Testis (tissue), 2 donors: ENCODE results near the gene ITPA.

Experiments used
- POLR2A ChIP-seq: fragments of 450-650 bp; IDR thresholded peaks from one replicate; pipeline ENCODE4 v1.6.1; 2017; ENCODE audit warnings: antibody characterized with exemption, mild to moderate bottlenecking, moderate library complexity
- TF ChIP-seq, protein P1 (sequence below), 3 experiments: fragments of 450-650 bp in 2 of 3; fragments of 200-600 bp in 1 of 3; sonication (generic) in 1 of 3; IDR thresholded peaks; one replicate each; pipeline ENCODE4 v1.5.1; 2016 to 2019; ENCODE audit warnings: antibody characterized with exemption in 3 of 3, mild to moderate bottlenecking in 2 of 3, moderate library complexity in 1 of 3

DNA sequence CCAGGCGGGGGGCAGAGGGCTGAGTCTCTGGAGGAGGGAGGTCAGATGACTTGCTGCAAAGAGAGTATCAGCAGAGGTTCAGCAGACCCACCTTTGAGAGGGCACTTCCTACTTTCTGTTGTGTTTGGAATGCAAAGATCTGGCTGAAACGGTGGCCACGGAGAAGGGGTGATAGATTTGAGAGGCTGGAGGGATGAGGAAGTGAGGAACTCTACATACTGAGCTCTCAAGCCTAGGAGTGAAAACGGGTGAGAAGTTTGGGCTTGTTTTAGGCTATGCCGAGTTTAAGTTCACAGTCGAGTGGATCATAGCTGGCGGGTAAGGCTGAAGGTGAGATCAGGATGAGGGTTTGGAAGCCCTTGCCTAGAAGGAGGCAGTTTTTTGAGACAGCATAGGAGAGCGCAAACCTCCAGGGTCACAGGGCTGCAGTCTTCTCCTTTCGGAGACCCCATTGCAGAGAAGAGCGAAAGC is 477 bp upstream of the ITPA start:
- TF ChIP-seq, protein P1, sequence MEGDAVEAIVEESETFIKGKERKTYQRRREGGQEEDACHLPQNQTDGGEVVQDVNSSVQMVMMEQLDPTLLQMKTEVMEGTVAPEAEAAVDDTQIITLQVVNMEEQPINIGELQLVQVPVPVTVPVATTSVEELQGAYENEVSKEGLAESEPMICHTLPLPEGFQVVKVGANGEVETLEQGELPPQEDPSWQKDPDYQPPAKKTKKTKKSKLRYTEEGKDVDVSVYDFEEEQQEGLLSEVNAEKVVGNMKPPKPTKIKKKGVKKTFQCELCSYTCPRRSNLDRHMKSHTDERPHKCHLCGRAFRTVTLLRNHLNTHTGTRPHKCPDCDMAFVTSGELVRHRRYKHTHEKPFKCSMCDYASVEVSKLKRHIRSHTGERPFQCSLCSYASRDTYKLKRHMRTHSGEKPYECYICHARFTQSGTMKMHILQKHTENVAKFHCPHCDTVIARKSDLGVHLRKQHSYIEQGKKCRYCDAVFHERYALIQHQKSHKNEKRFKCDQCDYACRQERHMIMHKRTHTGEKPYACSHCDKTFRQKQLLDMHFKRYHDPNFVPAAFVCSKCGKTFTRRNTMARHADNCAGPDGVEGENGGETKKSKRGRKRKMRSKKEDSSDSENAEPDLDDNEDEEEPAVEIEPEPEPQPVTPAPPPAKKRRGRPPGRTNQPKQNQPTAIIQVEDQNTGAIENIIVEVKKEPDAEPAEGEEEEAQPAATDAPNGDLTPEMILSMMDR (IDR thresholded peaks at IDR 0.05) = no peak
- TF ChIP-seq POLR2A = no peak
